T-helper 2 cell treated with Interferon-gamma antibody and Interleukin-4, amounts not matched to agents 5 μg/mL and 100 μg/mL, for 36 hours (primary cell): ENCODE data around the gene PTPRM.
"Not testable (repeated sequence)": the region's sequence is repeated elsewhere in the genome, so short reads cannot be mapped to it uniquely, and the experiment has no call there.

Source experiments
- DNase-seq: peaks from one replicate; pipeline ENCODE4 v3.0.0; 2021; ENCODE audit warnings: low spot score
- H3K27ac Mint-ChIP-seq: one replicate; pipeline ENCODE4 v1.8.0; 2021; ENCODE audit warnings: mild to moderate bottlenecking, mixed read lengths
- H3K27me3 Mint-ChIP-seq: one replicate; pipeline ENCODE4 v1.8.0; 2021; ENCODE audit warnings: low read depth, mixed read lengths
- H3K36me3 Mint-ChIP-seq: one replicate; pipeline ENCODE4 v1.8.0; 2021; ENCODE audit warnings: low read depth, mixed read lengths
- H3K4me1 Mint-ChIP-seq: one replicate; pipeline ENCODE4 v1.8.0; 2021; ENCODE audit warnings: low read depth, mixed read lengths
- H3K4me3 Mint-ChIP-seq: one replicate; pipeline ENCODE4 v1.8.0; 2022; ENCODE audit warnings: mild to moderate bottlenecking, moderate library complexity, mixed read lengths
- H3K9me3 Mint-ChIP-seq: one replicate; pipeline ENCODE4 v1.8.0; 2021; ENCODE audit warnings: mixed read lengths

Gene PTPRM

DNA sequence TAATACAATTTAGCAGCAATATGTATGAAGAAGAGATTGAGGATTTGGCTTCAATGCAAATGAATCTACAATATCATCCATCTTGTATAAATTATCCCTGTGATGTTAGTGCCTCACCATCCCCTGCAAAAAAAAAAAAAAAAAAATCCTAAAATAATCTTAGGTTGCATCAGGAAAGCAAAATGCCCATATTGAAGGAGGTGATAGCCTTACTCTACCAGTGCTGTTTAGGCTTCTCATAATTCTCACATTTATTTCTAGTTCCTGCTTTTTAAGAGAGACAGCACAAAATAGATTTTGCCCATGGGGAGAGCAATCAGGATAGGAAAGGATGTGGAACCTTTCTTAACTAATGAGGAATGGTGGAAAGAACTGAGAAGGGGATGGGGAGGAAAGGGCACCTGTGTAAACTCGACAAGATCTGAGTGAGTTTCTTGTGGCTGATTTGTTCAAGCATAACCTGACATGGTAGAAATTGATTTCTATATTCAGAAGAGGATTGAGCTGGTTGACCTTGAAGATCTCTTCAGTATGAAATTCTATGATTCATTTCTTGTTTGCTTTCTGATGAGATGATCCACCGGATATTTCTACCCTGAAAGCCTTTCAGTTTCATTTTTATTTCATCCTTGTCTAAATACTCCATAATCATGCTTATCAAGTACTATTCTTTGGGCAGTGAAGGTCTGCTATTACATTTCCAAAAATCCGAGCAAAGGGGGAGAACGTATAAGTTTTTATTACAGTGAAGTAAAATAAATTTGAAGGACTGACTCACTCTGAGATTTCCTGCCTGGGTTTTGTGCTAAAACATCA lies 391.2 kb downstream of the PTPRM start:
- DNase-seq: no peak
- peaks cover 5% of the 10 kb centered on the region for H3K9me3 Mint-ChIP-seq
- H3K4me3 Mint-ChIP-seq: peak overlapping the region; percentile 65
- peak overlapping the region; percentile 90 for H3K27ac Mint-ChIP-seq
- no peaks in the 10 kb centered on the region for H3K27me3 Mint-ChIP-seq
- H3K36me3 Mint-ChIP-seq: no peaks in the 10 kb centered on the region
- peaks cover 27% of the 10 kb centered on the region for H3K4me1 Mint-ChIP-seq

DNA sequence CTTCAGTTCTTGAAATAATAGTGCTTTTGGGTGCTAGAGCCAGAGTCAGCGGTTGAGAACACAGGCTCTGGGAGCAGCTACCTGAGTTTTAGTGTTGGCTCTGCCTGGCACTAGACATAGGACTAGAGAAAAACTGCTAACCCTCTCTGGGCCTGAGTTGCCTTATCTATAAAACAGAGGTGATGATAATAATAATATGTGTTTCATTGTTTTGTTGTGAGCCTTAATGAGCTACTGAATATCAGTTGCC lies 391.7 kb downstream of the PTPRM start:
- H3K4me1 Mint-ChIP-seq: peaks cover 24% of the 10 kb centered on the region
- H3K27me3 Mint-ChIP-seq: no peaks in the 10 kb centered on the region
- H3K27ac Mint-ChIP-seq: peak overlapping the region; percentile 85
- no peaks in the 10 kb centered on the region for H3K36me3 Mint-ChIP-seq
- H3K9me3 Mint-ChIP-seq: peaks cover 5% of the 10 kb centered on the region
- no peak for DNase-seq
- peak overlapping the region; percentile 65 for H3K4me3 Mint-ChIP-seq

DNA sequence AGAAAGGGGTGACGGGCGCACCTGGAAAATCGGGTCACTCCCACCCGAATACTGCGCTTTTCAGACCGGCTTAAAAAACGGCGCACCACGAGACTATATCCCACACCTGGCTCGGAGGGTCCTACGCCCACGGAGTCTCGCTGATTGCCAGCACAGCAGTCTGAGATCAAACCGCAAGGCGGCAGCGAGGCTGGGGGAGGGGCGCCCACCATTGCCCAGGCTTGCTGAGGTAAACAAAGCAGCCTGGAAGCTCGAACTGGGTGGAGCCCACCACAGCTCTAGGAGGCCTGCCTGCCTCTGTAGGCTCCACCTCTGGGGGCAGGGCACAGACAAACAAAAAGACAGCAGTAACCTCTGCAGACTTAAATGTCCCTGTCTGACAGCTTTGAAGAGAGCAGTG lies 399.6 kb downstream of the PTPRM start:
- not testable (repeated sequence) for H3K27ac Mint-ChIP-seq, H3K36me3 Mint-ChIP-seq, H3K27me3 Mint-ChIP-seq, DNase-seq, H3K4me1 Mint-ChIP-seq, H3K4me3 Mint-ChIP-seq, H3K9me3 Mint-ChIP-seq

DNA sequence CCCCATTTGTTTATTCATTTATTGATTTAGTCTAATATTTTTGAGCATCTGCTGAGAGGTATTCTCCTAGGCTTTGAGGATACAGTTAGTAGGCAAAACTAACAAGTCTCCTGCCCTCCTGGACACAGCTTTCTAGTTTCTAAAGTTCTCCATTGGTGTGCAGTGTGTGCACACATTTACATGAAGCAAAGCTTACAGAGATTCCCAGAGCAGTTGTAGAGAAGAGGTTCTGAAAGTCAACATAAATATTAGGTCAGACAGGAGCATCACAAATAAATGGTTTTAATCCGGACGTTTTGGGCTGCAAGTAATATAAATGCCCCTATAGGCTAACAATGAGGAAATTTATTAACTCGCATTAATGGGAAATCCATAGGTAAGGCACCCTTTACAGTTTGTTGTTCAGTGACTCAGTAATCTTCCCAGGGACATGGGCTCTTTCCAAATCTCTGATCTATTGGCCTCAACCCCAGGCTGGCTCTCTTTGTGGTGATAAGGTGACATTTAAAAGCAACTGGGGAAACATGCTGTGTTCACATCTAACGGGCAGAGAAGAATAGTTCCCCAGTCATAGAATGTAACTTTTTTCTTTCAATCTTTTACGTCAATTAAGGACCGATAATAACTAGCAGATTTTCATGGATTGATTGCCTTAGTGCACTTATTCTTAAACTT lies 407.2 kb downstream of the PTPRM start:
- no peaks in the 10 kb centered on the region for H3K27me3 Mint-ChIP-seq
- H3K9me3 Mint-ChIP-seq: no peaks in the 10 kb centered on the region
- DNase-seq: no peak
- H3K4me3 Mint-ChIP-seq: no peak overlapping the region
- H3K27ac Mint-ChIP-seq: no peak overlapping the region
- H3K36me3 Mint-ChIP-seq: no peaks in the 10 kb centered on the region
- no peaks in the 10 kb centered on the region for H3K4me1 Mint-ChIP-seq

DNA sequence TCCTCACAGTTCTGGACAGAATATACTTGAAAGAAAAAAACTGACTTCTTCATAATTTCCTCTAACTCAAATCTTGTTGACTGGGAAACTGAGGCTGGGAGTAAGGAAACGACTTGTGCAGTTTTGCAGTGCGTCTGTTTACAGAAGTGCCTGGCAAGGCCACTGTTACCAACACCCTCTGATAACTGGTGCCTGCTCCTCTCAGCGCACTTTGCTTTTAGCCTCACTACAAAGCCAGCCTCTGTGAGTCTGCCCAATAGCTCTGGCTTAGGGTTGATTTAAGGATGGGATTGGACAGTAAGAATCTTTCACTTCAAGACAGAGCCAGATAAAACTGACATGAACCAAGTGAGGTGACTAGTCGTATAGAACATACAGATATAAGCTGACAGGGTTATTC lies 410.8 kb downstream of the PTPRM start:
- Mint-ChIP-seq H3K9me3 (no peaks in the 10 kb centered on the region), H3K27me3 (no peaks in the 10 kb centered on the region), H3K27ac (no peak overlapping the region), H3K4me1 (no peaks in the 10 kb centered on the region), H3K36me3 (no peaks in the 10 kb centered on the region), H3K4me3 (no peak overlapping the region)
- no peak for DNase-seq

DNA sequence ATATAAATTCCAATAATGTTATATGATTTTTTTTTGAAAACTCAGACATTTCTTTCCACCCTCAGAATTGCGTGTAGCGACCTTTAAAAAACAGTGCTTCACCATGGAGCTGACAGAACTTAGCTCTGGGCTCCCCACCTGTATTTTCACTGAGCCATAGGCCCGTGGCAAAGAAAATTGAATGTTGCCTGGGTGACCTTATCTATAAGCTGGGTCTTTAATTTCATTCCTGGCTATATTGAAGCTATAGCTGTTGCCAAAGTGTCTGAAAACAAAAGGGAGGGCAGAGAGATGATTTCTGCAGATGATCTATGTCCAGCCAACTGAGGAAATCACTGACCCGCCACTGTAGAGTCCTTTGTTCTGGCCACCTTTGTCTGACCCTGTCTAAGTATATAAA lies 411.7 kb downstream of the PTPRM start:
- H3K4me3 Mint-ChIP-seq: no peak overlapping the region
- H3K27me3 Mint-ChIP-seq: no peaks in the 10 kb centered on the region
- H3K4me1 Mint-ChIP-seq: no peaks in the 10 kb centered on the region
- no peaks in the 10 kb centered on the region for H3K36me3 Mint-ChIP-seq
- no peak for DNase-seq
- no peaks in the 10 kb centered on the region for H3K9me3 Mint-ChIP-seq
- no peak overlapping the region for H3K27ac Mint-ChIP-seq

DNA sequence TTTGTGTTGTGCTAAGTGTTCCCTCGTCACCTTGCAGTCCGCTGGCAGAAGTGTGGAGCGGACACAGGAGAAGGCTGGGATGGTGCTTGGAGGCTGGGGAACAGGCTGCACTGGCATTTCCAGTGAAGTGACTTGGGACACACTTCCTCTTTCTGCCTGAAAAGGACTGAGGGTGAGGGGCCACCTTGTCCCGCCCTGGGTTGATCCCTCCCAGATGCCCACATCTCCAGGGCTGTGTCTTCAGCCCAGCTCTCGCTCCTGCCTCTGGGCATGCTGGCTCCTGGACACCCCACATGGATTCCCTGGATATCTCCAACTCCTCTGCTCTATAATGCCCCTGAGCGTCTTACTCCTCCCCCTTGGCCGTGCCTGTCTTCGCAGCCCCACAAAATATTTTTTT lies 412.6 kb downstream of the PTPRM start:
- H3K36me3 Mint-ChIP-seq: no peaks in the 10 kb centered on the region
- DNase-seq: no peak
- H3K27ac Mint-ChIP-seq: no peak overlapping the region
- no peak overlapping the region for H3K4me3 Mint-ChIP-seq
- no peaks in the 10 kb centered on the region for H3K9me3 Mint-ChIP-seq
- H3K4me1 Mint-ChIP-seq: no peaks in the 10 kb centered on the region
- no peaks in the 10 kb centered on the region for H3K27me3 Mint-ChIP-seq

DNA sequence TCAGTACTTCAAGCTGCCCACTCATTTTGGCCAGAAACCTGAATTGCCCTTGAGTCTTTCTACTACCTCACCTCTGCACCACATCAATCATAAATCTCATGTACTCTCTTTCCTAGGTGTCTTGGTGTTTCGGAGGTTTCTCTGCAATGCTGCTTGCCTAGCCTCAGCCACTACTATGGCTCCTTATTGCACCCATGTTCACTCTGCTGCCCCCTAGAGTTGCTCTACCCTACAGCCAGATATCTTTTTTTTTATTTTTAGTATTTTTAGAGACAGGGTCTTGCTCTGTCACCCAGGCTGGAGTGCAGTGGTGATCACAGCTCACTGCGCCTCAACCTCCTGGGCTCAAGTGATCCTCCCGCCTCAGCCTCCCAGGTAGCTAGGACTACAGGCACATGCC lies 413.0 kb downstream of the PTPRM start:
- H3K36me3 Mint-ChIP-seq: no peaks in the 10 kb centered on the region
- no peaks in the 10 kb centered on the region for H3K4me1 Mint-ChIP-seq
- H3K27ac Mint-ChIP-seq: no peak overlapping the region
- H3K9me3 Mint-ChIP-seq: no peaks in the 10 kb centered on the region
- no peak overlapping the region for H3K4me3 Mint-ChIP-seq
- no peaks in the 10 kb centered on the region for H3K27me3 Mint-ChIP-seq
- no peak for DNase-seq

DNA sequence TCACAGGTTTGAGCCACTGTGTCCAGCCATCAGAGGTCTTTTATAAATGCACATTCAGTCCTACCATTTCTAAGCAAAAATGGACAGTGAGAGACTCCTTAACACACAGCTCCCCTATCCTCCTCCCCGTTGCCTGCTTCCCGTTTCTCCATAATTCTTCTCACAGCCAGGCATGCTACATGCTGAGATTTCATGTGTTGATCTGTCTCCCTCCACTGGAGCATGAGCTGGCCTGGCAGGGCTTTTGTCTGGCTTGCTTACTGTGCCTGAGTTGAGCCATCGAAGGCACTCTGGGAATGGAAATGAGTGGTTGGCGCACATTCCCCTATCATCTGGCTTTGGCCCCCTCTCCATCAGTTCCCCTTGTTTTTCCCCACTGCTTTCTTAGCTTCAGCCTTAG lies 413.5 kb downstream of the PTPRM start:
- Mint-ChIP-seq H3K36me3 (no peaks in the 10 kb centered on the region), H3K27ac (no peak overlapping the region), H3K4me3 (no peak overlapping the region), H3K27me3 (no peaks in the 10 kb centered on the region), H3K9me3 (no peaks in the 10 kb centered on the region), H3K4me1 (no peaks in the 10 kb centered on the region)
- DNase-seq: no peak

DNA sequence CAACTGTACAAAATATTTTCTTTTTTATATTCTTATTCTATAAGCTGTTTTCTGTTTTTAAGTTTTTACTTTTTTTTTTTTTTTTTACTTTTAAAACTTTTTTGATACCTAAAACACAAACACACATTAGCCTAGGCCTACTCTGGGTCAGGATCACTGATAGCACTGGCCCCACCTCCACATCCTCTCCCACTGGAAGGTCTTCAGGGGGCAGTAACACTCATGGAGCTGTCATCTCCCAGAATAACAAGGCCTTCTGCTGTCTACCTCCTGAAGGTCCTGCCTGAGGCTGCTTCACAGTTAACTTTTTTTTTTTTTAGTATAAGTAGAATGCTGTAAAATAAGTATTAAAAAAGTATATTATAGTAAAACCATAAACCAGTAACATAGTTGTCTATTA lies 415.1 kb downstream of the PTPRM start:
- no peak overlapping the region for H3K27ac Mint-ChIP-seq
- no peaks in the 10 kb centered on the region for H3K9me3 Mint-ChIP-seq
- no peaks in the 10 kb centered on the region for H3K36me3 Mint-ChIP-seq
- DNase-seq: no peak
- no peaks in the 10 kb centered on the region for H3K27me3 Mint-ChIP-seq
- H3K4me3 Mint-ChIP-seq: no peak overlapping the region
- H3K4me1 Mint-ChIP-seq: no peaks in the 10 kb centered on the region

DNA sequence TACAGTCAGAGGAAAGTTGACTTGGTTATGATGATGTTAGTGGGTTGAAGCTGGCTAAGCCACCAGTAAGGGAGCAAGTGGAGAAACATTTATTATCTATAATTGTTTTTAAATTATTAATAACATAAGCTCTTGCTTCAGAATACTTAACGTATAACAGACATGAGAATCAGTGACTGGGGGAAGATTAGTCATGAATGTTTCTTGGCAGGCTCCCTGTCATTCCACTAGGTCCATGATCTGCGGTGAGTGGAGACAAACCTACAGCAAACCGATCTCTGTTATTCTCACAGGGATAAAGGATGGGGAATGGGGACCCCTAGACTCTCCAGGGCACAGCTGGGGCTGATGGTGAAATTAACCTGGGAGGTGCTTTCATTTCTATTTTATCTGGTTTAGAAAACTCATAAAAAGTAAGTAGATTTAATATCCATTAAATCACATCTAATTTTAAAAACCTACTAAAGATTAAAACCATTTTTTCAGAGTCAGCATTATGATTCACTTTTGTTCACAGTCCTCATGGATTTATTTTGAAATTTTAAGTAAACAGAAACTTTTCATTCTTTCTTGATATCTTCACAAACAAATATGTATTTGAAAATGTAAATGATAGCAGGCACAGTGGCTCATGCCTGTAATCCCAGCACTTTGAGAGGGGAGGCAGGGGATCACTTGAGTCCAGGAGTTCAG lies 420.3 kb downstream of the PTPRM start:
- Mint-ChIP-seq H3K4me1 (no peaks in the 10 kb centered on the region), H3K36me3 (no peaks in the 10 kb centered on the region), H3K4me3 (no peak overlapping the region), H3K9me3 (peaks cover 4% of the 10 kb centered on the region), H3K27ac (no peak overlapping the region), H3K27me3 (no peaks in the 10 kb centered on the region)
- DNase-seq: no peak

DNA sequence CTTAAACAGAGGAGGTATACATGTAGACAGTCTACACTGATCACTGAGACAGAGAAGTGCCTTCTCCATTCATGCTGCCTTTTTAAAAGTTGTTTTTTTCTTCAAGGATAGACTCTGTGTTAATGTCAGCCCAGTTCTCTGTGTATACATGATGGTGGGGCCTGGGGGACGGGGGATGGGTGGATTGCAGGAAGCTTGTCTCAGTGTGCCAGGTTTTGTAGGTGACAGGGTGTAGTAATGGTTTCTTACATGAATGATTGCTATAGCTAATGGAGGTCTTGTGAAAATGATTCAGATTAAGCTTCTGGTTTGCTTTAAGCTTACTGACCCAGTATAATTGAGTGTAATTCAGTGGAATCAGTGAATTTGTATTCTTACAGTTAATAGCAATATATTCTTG lies 423.6 kb downstream of the PTPRM start:
- Mint-ChIP-seq H3K4me3 (no peak overlapping the region), H3K4me1 (no peaks in the 10 kb centered on the region)

DNA sequence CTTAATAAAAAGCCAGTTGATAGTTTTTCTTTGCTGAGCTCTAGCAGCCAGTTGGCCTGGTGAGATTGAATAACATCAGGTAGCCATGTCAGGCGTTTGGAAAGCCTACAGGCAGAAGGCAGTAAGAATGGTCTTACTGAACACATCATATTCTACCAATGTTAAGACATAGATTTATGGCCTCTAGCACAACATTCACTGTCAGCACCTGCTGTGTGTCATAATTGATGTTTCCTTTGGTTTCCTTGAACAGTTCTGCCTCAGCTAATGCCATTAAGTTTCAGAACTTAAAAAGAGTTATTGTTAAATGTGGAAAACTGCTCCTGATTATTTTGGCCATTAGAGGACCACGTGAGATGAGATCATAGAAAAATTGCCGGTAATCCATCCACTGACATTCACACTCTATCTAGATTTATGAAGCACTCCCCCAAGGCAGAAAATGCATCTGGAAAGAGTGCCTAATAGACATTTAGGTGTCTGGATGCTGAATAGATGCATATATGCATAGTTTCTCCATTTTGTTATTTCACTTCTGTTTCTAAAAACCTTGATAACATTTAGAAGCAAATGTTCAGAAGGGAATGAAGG lies 434.7 kb downstream of the PTPRM start:
- H3K27me3 Mint-ChIP-seq: no peaks in the 10 kb centered on the region
- no peak for DNase-seq
- H3K36me3 Mint-ChIP-seq: no peaks in the 10 kb centered on the region
- H3K27ac Mint-ChIP-seq: no peak overlapping the region
- no peaks in the 10 kb centered on the region for H3K4me1 Mint-ChIP-seq
- H3K9me3 Mint-ChIP-seq: peaks cover 5% of the 10 kb centered on the region
- H3K4me3 Mint-ChIP-seq: no peak overlapping the region

More for the DNA sequence above, 423.6 kb downstream of the PTPRM start:
- no peak overlapping the region for H3K27ac Mint-ChIP-seq
- H3K36me3 Mint-ChIP-seq: no peaks in the 10 kb centered on the region
- no peak for DNase-seq
- no peaks in the 10 kb centered on the region for H3K27me3 Mint-ChIP-seq
- peaks cover 8% of the 10 kb centered on the region for H3K9me3 Mint-ChIP-seq
